Measurements from ENCODE around the gene FBXO31.

DNA sequence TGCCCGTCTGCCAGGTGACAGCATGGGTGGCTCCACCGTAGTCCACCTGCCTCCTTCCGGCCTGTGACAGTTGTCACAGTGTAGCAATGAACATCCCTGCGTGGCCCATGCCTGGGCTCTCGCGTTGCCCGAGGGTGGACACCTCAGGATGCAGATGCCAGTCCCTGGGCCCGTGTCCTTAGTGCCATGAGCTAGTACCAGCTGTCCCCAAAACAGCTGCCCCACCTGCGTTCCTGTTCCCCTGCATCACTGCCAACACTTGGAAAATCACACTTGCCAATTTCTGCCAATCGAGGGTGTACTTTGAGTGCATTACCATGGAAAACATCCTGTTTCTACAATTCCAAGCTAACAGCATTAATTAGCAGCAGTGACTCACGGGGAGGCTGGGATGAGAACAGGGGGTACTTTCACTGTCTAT, 57.4 kb downstream of the FBXO31 start:
- TF ChIP-seq, protein P1, sequence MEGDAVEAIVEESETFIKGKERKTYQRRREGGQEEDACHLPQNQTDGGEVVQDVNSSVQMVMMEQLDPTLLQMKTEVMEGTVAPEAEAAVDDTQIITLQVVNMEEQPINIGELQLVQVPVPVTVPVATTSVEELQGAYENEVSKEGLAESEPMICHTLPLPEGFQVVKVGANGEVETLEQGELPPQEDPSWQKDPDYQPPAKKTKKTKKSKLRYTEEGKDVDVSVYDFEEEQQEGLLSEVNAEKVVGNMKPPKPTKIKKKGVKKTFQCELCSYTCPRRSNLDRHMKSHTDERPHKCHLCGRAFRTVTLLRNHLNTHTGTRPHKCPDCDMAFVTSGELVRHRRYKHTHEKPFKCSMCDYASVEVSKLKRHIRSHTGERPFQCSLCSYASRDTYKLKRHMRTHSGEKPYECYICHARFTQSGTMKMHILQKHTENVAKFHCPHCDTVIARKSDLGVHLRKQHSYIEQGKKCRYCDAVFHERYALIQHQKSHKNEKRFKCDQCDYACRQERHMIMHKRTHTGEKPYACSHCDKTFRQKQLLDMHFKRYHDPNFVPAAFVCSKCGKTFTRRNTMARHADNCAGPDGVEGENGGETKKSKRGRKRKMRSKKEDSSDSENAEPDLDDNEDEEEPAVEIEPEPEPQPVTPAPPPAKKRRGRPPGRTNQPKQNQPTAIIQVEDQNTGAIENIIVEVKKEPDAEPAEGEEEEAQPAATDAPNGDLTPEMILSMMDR (IDR thresholded peaks at IDR 0.05): no peak
- no peak for TF ChIP-seq EP300 (IDR thresholded peaks at IDR 0.05)
- TF ChIP-seq POLR2A (IDR thresholded peaks at IDR 0.05): no peak
- TF ChIP-seq POLR2AphosphoS5 (IDR thresholded peaks at IDR 0.05): no peak
